GM12891 (cell line): ENCODE data around the gene ZNF618.

Source experiments
- POLR2A ChIP-seq: IDR thresholded peaks from 2 replicates; pipeline ENCODE4 v1.6.1; 2011; ENCODE audit warnings: low read depth, low read length, control low read depth
- POU2F2 ChIP-seq: IDR thresholded peaks from 2 replicates; pipeline ENCODE4 v1.6.1; 2011; ENCODE audit warnings: low read depth, mild to moderate bottlenecking, control low read depth, low read length, moderate library complexity

DNA sequence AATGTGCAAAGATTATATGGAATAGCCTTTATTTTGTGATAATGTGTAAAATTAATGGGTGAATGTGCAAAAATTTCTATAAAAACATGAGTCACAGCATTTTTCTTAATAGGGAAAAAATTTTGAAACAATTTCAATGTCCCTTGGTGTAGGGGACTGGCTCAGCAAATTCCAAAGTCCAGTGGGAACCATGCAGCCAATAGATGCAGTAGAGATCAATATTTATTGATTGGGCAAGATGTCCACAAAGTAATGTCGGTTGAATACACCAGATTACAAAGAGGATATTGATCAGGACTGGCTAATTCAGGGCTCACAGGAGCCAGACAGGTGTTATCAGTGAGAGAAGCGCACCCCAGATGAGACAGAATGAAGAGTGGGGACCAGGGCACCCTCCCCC, 139.5 kb downstream of the ZNF618 start:
- TF ChIP-seq POLR2A (no peak), POU2F2 (no peak)
